LoVo (cell line): ENCODE data around the gene APOBEC3B.
"Not testable (repeated sequence)": the region's sequence is repeated elsewhere in the genome, so short reads cannot be mapped to it uniquely, and the experiment has no call there.

Source experiments
- DNase-seq: peaks from one replicate; pipeline ENCODE4 v3.0.0-alpha.2; 2016; ENCODE audit warnings: low spot score

APOBEC3B gene

GRCh38 chr22:38997518-38997917, 15.4 kb downstream of the APOBEC3B start:
- no peak for DNase-seq

- peak; percentile 81 for DNase-seq
Observed at GRCh38 chr22:39003165-39003638, 21.1 kb downstream of the APOBEC3B start.

GRCh38 chr22:39007177-39007576, 25.0 kb downstream of the APOBEC3B start:
- DNase-seq: no peak

- DNase-seq: not testable (repeated sequence)
Observed at GRCh38 chr22:39008271-39008850, 26.2 kb downstream of the APOBEC3B start.

- DNase-seq: no peak
Observed at GRCh38 chr22:39010946-39011345, 28.8 kb downstream of the APOBEC3B start.

- DNase-seq: no peak
Observed at GRCh38 chr22:39012533-39013511, 30.7 kb downstream of the APOBEC3B start.

- DNase-seq: not testable (repeated sequence)
Observed at GRCh38 chr22:39013561-39013941, 31.4 kb downstream of the APOBEC3B start.

- peak; percentile 85 for DNase-seq
Observed at GRCh38 chr22:39013942-39014722, 32.0 kb downstream of the APOBEC3B start, which contains the start of gene APOBEC3C. Gene APOBEC3C, plus strand, starts transcription at chr22:39014257. Its CDS starts 106 bp downstream, at chr22:39014363.

- not testable (repeated sequence) for DNase-seq
Observed at GRCh38 chr22:39014723-39015121, 32.6 kb downstream of the APOBEC3B start.

GRCh38 chr22:39016592-39016991, 34.4 kb downstream of the APOBEC3B start:
- no peak for DNase-seq

- no peak for DNase-seq
Observed at GRCh38 chr22:39017596-39018365, 35.6 kb downstream of the APOBEC3B start.

GRCh38 chr22:39020021-39020651, 38.0 kb downstream of the APOBEC3B start:
- DNase-seq: not testable (repeated sequence)

GRCh38 chr22:39021552-39022250, 39.6 kb downstream of the APOBEC3B start:
- no peak for DNase-seq

GRCh38 chr22:39024519-39025308, 42.6 kb downstream of the APOBEC3B start:
- DNase-seq: no peak

- no peak for DNase-seq
Observed at GRCh38 chr22:39026509-39027150, 44.5 kb downstream of the APOBEC3B start.

- DNase-seq: no peak
Observed at GRCh38 chr22:39027717-39028116, 45.6 kb downstream of the APOBEC3B start.

- DNase-seq: no peak
Observed at GRCh38 chr22:39028281-39028680, 46.1 kb downstream of the APOBEC3B start.

GRCh38 chr22:39029227-39029626, 47.1 kb downstream of the APOBEC3B start:
- DNase-seq: no peak

- DNase-seq: no peak
Observed at GRCh38 chr22:39030705-39031104, 48.6 kb downstream of the APOBEC3B start.
